OCI-LY7 (cell line): ENCODE results near the gene COQ9. TPM values are rescaled to one million over a fixed set of nuclear protein-coding genes. Genes with fewer than 3 reads are reported as not detected.

Experiments
- BruUV-seq: library from RNA; stranded (reverse); fragments of 400-500 nt; replicated peaks from 2 replicates; lab custom pipeline; 2021; lab: Mats Ljungman, UMichigan
- CTCF ChIA-PET: fragments of 300-600 bp; sonication (Branson Sonifier 250); formaldehyde crosslinking; loops from one replicate; lab custom pipeline; 2022; ENCODE audit warnings: antibody characterized with exemption; ENCODE audit not compliant: unreplicated experiment; lab: Charles Lee
- POLR2A ChIA-PET: fragments of 300-600 bp; sonication (Branson Sonifier 250); formaldehyde crosslinking; loops from one replicate; lab custom pipeline; 2022; ENCODE audit warnings: antibody characterized with exemption; lab: Charles Lee
- DNase-seq: peaks from one replicate; pipeline ENCODE4 v3.0.0-alpha.2; 2015; ENCODE audit warnings: low spot score
- H2AFZ ChIP-seq: fragments of 200-600 bp; sonication (generic), shearing (Covaris generic); 2 replicates; pipeline ENCODE4 v1.6.1; 2014; ENCODE audit warnings: mild to moderate bottlenecking, antibody characterized with exemption, low read length, moderate library complexity
- H3K27ac ChIP-seq: fragments of 200-600 bp; sonication (generic); 2 replicates; pipeline ENCODE4 v1.5.1; 2014; ENCODE audit warnings: mixed run types, low read depth, mild to moderate bottlenecking, moderate library complexity, low read length, inconsistent platforms; ENCODE audit not compliant: poor library complexity, severe bottlenecking
- H3K36me3 ChIP-seq: fragments of 200-600 bp; sonication (generic); 2 replicates; pipeline ENCODE4 v1.6.1; 2014; ENCODE audit warnings: mild to moderate bottlenecking, antibody characterized with exemption, low read length, moderate library complexity, mixed read lengths; ENCODE audit not compliant: insufficient read depth
- H3K4me1 ChIP-seq: fragments of 200-600 bp; sonication (generic); 2 replicates; pipeline ENCODE4 v1.5.1; 2014; ENCODE audit warnings: mild to moderate bottlenecking, low read length; ENCODE audit not compliant: insufficient read depth, poor library complexity, severe bottlenecking
- H3K4me2 ChIP-seq: fragments of 200-600 bp; sonication (generic); 2 replicates; pipeline ENCODE4 v1.6.1; 2014; ENCODE audit warnings: mild to moderate bottlenecking, low read length
- H3K4me3 ChIP-seq: fragments of 200-600 bp; sonication (generic); 2 replicates; pipeline ENCODE4 v1.5.1; 2014; ENCODE audit warnings: mild to moderate bottlenecking, low read depth, low read length; ENCODE audit not compliant: poor library complexity, severe bottlenecking
- H3K79me2 ChIP-seq: fragments of 200-600 bp; sonication (generic); 2 replicates; pipeline ENCODE4 v1.6.1; 2016; ENCODE audit warnings: low read depth, mild to moderate bottlenecking, low read length, moderate library complexity, mixed read lengths; ENCODE audit not compliant: insufficient read depth
- H3K9me2 ChIP-seq: fragments of 200-600 bp; sonication (generic); 2 replicates; pipeline ENCODE4 v1.6.1; 2016; ENCODE audit warnings: mild to moderate bottlenecking, low read length, mixed read lengths; ENCODE audit not compliant: insufficient read depth
- H3K9me3 ChIP-seq: fragments of 200-600 bp; sonication (generic); 2 replicates; pipeline ENCODE4 v1.6.1; 2014; ENCODE audit warnings: mild to moderate bottlenecking, mixed run types, low read length, mixed read lengths
- H4K20me1 ChIP-seq: fragments of 200-600 bp; sonication (generic); 2 replicates; pipeline ENCODE4 v1.6.1; 2014; ENCODE audit warnings: mild to moderate bottlenecking, antibody characterized with exemption, low read length, moderate library complexity, mixed read lengths; ENCODE audit not compliant: insufficient read depth
- EZH2phosphoT487 ChIP-seq: fragments of 200-600 bp; sonication (generic); IDR thresholded peaks from 2 replicates; pipeline ENCODE4 v1.6.1; 2018; ENCODE audit warnings: low read depth, borderline replicate concordance, mild to moderate bottlenecking, mixed run types, antibody characterized with exemption, low read length, moderate library complexity, mixed read lengths
- intact Hi-C: fragments of 100-400 bp; cut with micrococcal nuclease; formaldehyde crosslinking; loops from one replicate; pipeline ENCODE4 v1.10.0; 2022; ENCODE audit not compliant: unreplicated experiment
- total RNA-seq, 2 experiments: library from RNA; depleted of rRNA in 1 of 2; stranded (reverse); fragments of >200 nt in 1 of 2; shearing (Covaris generic) in 1 of 2; gene quantifications; 2 replicates each; pipeline ENCODE4 v1.2.3, GENCODE V29; 2014 to 2022
- TF ChIP-seq, protein P1 (sequence below): fragments of 200-600 bp; sonication (generic); conservative IDR thresholded peaks from 2 replicates; pipeline ENCODE4 v1.5.1; 2014; ENCODE audit warnings: mild to moderate bottlenecking, antibody characterized with exemption, low read length, moderate library complexity, mixed read lengths

Gene COQ9
- total RNA-seq, 2 experiments from 2014 or later, result 30.5 to 45.2 TPM

DNA sequence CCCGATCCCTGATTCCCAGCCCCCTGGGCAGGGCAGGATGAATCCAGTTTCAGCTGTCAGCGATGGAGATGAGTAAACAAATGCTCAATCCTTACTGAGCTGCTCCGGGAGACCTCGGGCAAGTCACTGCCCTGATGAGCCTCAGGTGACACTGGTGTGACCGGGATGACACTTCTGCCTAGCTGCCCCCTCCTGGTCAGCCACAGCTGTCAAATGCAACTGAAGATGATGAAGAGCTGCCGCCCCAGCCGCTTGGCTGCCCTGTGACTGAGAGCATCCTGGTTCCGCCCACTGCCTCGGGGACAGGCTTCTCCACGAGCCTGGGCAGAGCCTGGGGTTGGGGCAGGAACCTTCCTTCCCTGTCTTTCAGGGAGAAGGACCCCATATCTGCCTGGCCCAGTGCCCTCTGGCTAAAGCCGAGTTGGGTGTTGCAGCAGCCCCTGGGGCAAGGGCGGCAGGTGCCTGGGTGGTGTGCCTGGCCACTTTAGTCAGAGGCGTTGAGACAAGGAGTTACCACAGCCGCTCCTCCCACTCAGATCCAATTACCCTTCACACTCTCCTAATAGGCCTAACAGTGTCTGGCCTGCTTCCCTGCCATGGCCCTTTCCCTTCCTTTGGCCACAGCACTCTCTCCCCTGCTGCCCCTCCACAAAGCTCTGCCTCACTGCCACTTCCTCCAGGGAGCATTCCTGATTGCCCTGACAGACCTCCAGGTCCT is 37.2 kb upstream of the COQ9 start:
- Histone ChIP-seq H3K36me3 (no peaks in the 10 kb centered on the region), H3K79me2 (no peaks in the 10 kb centered on the region), H2AFZ (no peak overlapping the region), H3K4me1 (peaks cover 19% of the 10 kb centered on the region), H3K9me3 (no peaks in the 10 kb centered on the region), H3K27ac (no peak overlapping the region), H3K4me2 (no peak overlapping the region), H3K9me2 (no peaks in the 10 kb centered on the region), H4K20me1 (no peaks in the 10 kb centered on the region), H3K4me3 (no peak overlapping the region)
- no TSS peak for BruUV-seq
- TF ChIP-seq, protein P1, sequence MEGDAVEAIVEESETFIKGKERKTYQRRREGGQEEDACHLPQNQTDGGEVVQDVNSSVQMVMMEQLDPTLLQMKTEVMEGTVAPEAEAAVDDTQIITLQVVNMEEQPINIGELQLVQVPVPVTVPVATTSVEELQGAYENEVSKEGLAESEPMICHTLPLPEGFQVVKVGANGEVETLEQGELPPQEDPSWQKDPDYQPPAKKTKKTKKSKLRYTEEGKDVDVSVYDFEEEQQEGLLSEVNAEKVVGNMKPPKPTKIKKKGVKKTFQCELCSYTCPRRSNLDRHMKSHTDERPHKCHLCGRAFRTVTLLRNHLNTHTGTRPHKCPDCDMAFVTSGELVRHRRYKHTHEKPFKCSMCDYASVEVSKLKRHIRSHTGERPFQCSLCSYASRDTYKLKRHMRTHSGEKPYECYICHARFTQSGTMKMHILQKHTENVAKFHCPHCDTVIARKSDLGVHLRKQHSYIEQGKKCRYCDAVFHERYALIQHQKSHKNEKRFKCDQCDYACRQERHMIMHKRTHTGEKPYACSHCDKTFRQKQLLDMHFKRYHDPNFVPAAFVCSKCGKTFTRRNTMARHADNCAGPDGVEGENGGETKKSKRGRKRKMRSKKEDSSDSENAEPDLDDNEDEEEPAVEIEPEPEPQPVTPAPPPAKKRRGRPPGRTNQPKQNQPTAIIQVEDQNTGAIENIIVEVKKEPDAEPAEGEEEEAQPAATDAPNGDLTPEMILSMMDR, result no peak
- CTCF ChIA-PET, result no interaction called here
- no peak for DNase-seq
- POLR2A ChIA-PET, result interaction anchor here (0.6 kb wide), 1 partner anchor 35 kb away, joined by 3 read pairs; no protein-coding TSS in a partner anchor
- intact Hi-C loops, result loop anchor here (10.0 kb wide), 2 partner anchors 225 to 235 kb away; partner anchors contain the start of genes PSME3IP1 and RSPRY1

DNA sequence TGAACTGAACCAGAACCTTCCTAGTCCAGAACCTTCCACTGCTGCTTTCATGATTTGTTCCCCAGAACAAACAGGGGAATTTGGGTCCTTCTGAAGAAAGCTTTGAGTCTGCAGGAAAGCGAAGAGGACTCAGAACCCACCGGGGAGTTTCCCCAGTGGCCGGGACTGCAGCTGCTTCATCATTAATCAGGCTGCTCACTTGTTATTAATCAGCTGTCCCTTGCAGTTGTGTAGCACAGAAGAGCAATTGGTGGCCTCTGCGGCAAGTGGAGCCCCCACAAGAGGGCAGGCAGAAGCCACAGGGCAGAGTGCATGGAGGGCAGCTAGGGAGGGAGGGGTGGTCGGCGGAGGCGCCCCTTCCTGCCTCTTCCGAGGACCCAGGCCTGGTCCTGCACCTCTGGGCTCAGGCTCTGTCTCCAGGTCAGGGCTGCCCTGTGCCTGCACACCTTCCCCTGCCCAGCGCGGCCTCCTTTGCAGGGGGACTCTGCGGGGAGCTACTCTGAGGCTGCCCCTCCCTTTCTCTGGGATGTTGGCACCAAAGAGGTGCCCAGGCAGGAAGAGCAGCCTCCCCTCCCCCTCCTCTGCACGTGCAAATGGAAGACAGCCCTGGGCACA is 35.8 kb upstream of the COQ9 start:
- intact Hi-C loops, result loop anchor here (10.0 kb wide), 2 partner anchors 227 to 233 kb away; partner anchors contain the start of genes PSME3IP1 and RSPRY1
- Histone ChIP-seq H3K79me2 (no peaks in the 10 kb centered on the region), H4K20me1 (no peaks in the 10 kb centered on the region), H2AFZ (no peak overlapping the region), H3K4me3 (no peak overlapping the region), H3K4me2 (no peak overlapping the region), H3K36me3 (no peaks in the 10 kb centered on the region), H3K27ac (no peak overlapping the region), H3K9me3 (no peaks in the 10 kb centered on the region), H3K9me2 (no peaks in the 10 kb centered on the region), H3K4me1 (peaks cover 21% of the 10 kb centered on the region)
- BruUV-seq, result no TSS peak
- POLR2A ChIA-PET, result no interaction called here
- no peak for DNase-seq
- CTCF ChIA-PET, result interaction anchor here (0.5 kb wide), 1 partner anchor 130 kb away, joined by 4 read pairs; no protein-coding TSS in a partner anchor
- no peak for TF ChIP-seq EZH2phosphoT487
- TF ChIP-seq, protein P1, result no peak
